Stomach (tissue), 4 donors: ENCODE data around the gene DGCR2.

Source experiments
- EP300 ChIP-seq: sonication (generic); formaldehyde crosslinking; IDR thresholded peaks from one replicate; pipeline ENCODE4 v1.6.1; 2017; ENCODE audit warnings: antibody characterized with exemption
- POLR2A ChIP-seq, 4 donors: fragments of 450-650 bp; IDR thresholded peaks; one replicate each; pipeline ENCODE4 v1.6.1; 2016; ENCODE audit warnings: antibody characterized with exemption in 4 of 4, control low read depth in 2 of 4, mild to moderate bottlenecking in 1 of 4, moderate library complexity in 1 of 4
- TF ChIP-seq, protein P1 (sequence below), 7 experiments: fragments of 450-650 bp in 4 of 7; fragments of 200-600 bp in 3 of 7; sonication (generic) in 3 of 7; IDR thresholded peaks; one replicate each; pipeline ENCODE4 v1.5.1; 2016 to 2019; ENCODE audit warnings: antibody characterized with exemption in 7 of 7, control low read depth in 2 of 7, mild to moderate bottlenecking in 1 of 7

DNA sequence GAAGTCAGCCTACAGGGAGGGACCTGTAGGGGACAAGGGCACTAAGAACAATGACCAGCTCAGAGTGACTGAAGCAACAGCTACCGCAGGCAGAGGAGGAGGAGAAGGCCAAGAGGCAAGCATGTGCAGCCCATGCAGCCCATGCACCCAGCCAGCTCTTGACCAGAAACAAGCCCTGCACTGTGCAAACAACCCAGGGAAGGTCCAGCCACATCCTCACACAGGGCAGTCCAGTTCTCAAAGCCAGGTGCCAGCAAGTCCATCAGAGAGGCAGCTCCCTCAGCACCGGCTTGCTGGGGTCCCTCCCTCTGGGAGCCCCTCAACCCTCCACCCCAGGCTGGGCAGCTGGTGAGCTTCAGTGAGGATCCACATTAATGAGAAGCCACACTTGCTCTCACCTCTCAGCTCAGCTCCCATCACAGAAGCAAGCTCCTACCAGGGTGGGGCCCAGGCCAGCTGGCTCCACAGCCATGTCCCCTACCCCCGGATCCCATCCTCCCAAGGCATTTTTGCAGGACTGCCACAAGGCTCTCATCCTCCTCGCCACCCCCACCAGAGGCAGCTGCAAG lies 7.1 kb downstream of the DGCR2 start:
- TF ChIP-seq, protein P1, sequence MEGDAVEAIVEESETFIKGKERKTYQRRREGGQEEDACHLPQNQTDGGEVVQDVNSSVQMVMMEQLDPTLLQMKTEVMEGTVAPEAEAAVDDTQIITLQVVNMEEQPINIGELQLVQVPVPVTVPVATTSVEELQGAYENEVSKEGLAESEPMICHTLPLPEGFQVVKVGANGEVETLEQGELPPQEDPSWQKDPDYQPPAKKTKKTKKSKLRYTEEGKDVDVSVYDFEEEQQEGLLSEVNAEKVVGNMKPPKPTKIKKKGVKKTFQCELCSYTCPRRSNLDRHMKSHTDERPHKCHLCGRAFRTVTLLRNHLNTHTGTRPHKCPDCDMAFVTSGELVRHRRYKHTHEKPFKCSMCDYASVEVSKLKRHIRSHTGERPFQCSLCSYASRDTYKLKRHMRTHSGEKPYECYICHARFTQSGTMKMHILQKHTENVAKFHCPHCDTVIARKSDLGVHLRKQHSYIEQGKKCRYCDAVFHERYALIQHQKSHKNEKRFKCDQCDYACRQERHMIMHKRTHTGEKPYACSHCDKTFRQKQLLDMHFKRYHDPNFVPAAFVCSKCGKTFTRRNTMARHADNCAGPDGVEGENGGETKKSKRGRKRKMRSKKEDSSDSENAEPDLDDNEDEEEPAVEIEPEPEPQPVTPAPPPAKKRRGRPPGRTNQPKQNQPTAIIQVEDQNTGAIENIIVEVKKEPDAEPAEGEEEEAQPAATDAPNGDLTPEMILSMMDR (IDR thresholded peaks at IDR 0.05), result no peak
- TF ChIP-seq EP300 (no peak), POLR2A (IDR thresholded peaks at IDR 0.05) (no peak)
